ENCODE data around the gene NDUFB1. TPM values are rescaled to one million over a fixed set of nuclear protein-coding genes. Genes with fewer than 3 reads are reported as not detected.

The NDUFB1 gene
- total RNA-seq, 4 donors from 2014 or later = 409 to 1,081 (median 454) TPM

DNA sequence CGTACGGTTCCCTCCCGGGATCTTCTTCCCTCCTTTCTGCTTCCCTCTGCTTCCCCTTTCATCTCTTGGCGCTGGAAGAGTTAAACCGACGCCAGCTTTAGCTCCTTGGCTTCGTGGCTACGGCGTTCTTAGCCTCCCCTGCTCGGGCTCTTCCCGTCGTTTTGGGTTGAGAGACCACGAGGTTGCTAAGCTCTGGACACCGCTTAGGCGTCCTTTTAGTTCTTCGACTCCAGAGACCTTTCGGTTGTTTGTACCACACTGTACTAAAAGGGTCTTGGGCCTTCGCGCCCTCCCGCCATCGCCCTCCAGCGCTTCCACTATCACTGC, 808 bp upstream of the NDUFB1 start:
- ATAC-seq = peak; percentile 43

DNA sequence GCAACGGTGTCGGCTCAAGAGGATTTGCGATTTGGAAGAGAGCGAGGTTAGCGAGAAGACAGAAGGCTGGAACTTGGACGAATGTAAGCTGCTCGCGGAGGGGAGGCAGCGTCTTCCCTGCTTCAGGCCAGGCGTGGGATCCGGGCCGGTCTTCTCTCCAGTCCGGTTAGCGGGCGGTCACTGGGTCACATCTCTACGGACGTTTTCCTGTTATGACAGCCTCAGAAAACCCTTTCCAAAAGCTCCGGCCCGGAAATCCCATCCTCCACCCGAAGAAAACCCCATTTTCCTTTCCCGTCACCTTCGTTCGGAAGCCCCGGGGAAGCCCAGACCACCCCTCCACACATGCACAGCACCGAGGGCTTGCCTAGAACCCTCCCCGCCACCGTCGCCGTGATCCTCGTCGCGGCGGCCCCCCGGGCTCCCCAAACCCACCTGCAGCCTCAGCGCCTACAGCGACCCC, 268 bp downstream of the NDUFB1 start:
- no peaks in the 10 kb centered on the region for H3K27me3 ChIP-seq
- H3K27ac ChIP-seq = peak overlapping the region; percentile 92 to 99 (median 96)
- TF ChIP-seq, protein P1, sequence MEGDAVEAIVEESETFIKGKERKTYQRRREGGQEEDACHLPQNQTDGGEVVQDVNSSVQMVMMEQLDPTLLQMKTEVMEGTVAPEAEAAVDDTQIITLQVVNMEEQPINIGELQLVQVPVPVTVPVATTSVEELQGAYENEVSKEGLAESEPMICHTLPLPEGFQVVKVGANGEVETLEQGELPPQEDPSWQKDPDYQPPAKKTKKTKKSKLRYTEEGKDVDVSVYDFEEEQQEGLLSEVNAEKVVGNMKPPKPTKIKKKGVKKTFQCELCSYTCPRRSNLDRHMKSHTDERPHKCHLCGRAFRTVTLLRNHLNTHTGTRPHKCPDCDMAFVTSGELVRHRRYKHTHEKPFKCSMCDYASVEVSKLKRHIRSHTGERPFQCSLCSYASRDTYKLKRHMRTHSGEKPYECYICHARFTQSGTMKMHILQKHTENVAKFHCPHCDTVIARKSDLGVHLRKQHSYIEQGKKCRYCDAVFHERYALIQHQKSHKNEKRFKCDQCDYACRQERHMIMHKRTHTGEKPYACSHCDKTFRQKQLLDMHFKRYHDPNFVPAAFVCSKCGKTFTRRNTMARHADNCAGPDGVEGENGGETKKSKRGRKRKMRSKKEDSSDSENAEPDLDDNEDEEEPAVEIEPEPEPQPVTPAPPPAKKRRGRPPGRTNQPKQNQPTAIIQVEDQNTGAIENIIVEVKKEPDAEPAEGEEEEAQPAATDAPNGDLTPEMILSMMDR (IDR thresholded peaks at IDR 0.05 in 4 of 5, conservative IDR thresholded peaks at IDR 0.05 in 1 of 5) = no peak
- no peak for TF ChIP-seq POLR2A (IDR thresholded peaks at IDR 0.05)
- H3K36me3 ChIP-seq = peaks cover 0 to 23% of the 10 kb centered on the region in 2 donors
- peaks cover 37 to 41% of the 10 kb centered on the region in 2 donors for H3K4me1 ChIP-seq
- in situ Hi-C loops (cut with MboI; ENCODE audit: low sequenced_read_pairs in 4 of 4) = loop anchor here in 1 of 4 donors (25.0 kb wide), 2 partner anchors 609 to 666 kb away; partner anchors contain the start of genes GOLGA5 and PPP4R3A
- ATAC-seq = peak; percentile 57
- intact Hi-C loops (cut with DNase I; ENCODE audit: low total_unique reads) = loop anchor here (1.0 to 10.0 kb wide), 3 partner anchors 15 to 674 kb away; partner anchors contain the start of genes ATXN3 and GOLGA5
- H3K4me3 ChIP-seq = peak overlapping the region; percentile 84 to 95 (median 91)
- peak; percentile 33 to 47 for DNase-seq
- no peaks in the 10 kb centered on the region for H3K9me3 ChIP-seq

More for the DNA sequence above, 808 bp upstream of the NDUFB1 start:
- no peak for DNase-seq
- H3K4me3 ChIP-seq = peak overlapping the region; percentile 84 to 95 (median 91)
- no peak for TF ChIP-seq POLR2A (IDR thresholded peaks at IDR 0.05)
- TF ChIP-seq, protein P1 (IDR thresholded peaks at IDR 0.05 in 4 of 5, conservative IDR thresholded peaks at IDR 0.05 in 1 of 5) = no peak
- no peaks in the 10 kb centered on the region for H3K27me3 ChIP-seq
- peaks cover 37 to 41% of the 10 kb centered on the region in 2 donors for H3K4me1 ChIP-seq
- peaks cover 0 to 12% of the 10 kb centered on the region in 2 donors for H3K36me3 ChIP-seq
- intact Hi-C loops (cut with DNase I; ENCODE audit: low total_unique reads) = loop anchor here (5.0 to 10.0 kb wide), 2 partner anchors 85 to 672 kb away; partner anchors contain the start of gene GOLGA5
- H3K27ac ChIP-seq = peak overlapping the region; percentile 92 to 99 (median 96)
- no peaks in the 10 kb centered on the region for H3K9me3 ChIP-seq
- in situ Hi-C loops (cut with MboI; ENCODE audit: low sequenced_read_pairs in 4 of 4) = loop anchor here in 1 of 4 donors (25.0 kb wide), 2 partner anchors 610 to 665 kb away; partner anchors contain the start of genes GOLGA5 and PPP4R3A

DNA sequence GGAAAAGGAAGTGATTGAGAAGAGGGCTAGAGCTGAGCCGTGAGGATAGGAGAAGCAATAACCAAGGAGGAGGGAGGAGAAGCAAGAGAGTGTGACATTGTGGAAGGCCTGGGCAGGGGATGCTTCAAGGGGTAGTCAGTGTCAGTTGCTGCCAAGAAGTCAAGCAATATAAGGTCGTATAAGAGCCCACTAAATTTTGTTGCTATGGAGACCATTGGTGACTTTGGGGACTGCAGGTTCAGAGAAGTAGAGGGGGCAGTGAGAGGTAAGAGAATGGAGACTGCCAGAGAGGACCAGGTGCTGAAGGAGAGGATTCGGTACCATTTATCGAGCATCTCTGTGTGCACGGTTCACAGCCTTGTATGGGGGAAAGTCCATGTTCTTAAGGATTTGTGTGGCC, 12.0 kb downstream of the NDUFB1 start:
- no peak for DNase-seq
- H3K27me3 ChIP-seq = no peaks in the 10 kb centered on the region
- no peak overlapping the region for H3K4me3 ChIP-seq
- peaks cover 14% of the 10 kb centered on the region in 2 donors for H3K4me1 ChIP-seq
- intact Hi-C loops (cut with DNase I; ENCODE audit: low total_unique reads) = no loop called here
- ATAC-seq = no peak
- no peak for TF ChIP-seq POLR2A (IDR thresholded peaks at IDR 0.05)
- TF ChIP-seq, protein P1 (IDR thresholded peaks at IDR 0.05 in 4 of 5, conservative IDR thresholded peaks at IDR 0.05 in 1 of 5) = no peak
- no peak overlapping the region for H3K27ac ChIP-seq
- no peaks in the 10 kb centered on the region for H3K36me3 ChIP-seq
- H3K9me3 ChIP-seq = no peaks in the 10 kb centered on the region
- in situ Hi-C loops (cut with MboI; ENCODE audit: low sequenced_read_pairs in 4 of 4) = loop anchor here in 1 of 4 donors (5.0 to 25.0 kb wide), 3 partner anchors 72 to 678 kb away; partner anchors contain the start of genes GOLGA5 and PPP4R3A

DNA sequence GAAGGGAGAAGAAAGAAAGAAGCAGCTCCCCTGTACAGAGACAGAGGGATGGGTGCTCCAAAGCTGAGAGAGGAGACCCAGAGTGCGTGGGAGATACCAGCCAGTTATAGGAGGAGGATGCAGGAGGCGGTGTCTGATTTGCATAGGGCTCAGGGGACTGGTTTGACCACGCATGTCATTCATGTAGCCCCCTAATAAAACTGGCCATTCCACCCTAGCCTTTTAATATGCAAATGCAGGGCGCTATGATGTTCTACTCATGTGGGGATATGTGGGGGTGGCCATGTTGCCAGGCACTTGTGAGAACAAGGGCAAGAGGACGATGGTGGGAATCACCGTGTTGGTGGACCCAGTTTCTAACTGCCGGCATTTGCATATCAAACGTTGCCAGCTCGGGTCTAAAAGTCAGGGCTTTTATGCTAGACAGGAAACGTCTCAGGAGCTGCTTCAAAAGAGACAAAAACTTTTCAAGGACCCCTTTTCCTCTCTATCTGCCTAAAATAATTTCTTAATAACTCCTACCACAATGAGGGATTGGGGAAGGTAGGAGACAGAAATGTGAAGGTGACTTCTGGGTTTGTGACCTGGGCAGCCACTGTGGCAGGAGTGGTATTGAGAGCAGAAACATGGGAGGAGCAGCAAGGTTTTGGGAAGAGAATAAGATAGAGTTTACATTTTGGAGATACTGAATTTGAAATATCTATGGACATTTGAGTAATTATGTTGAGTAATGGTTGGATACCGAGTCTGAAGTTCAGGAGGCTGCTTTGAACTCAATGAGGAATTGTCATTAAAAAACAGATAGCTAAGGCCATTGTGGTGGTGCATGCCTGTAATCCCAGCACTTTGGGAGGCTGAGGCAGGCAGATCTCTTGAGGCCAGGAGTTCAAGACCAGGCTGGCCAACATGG, 12.9 kb downstream of the NDUFB1 start:
- no peaks in the 10 kb centered on the region for H3K9me3 ChIP-seq
- ATAC-seq (no peak), DNase-seq (no peak)
- TF ChIP-seq, protein P1 (IDR thresholded peaks at IDR 0.05 in 4 of 5, conservative IDR thresholded peaks at IDR 0.05 in 1 of 5) = no peak
- TF ChIP-seq POLR2A (IDR thresholded peaks at IDR 0.05) = no peak
- no peak overlapping the region for H3K4me3 ChIP-seq
- no peak overlapping the region for H3K27ac ChIP-seq
- intact Hi-C loops (cut with DNase I; ENCODE audit: low total_unique reads) = no loop called here
- peaks cover 14 to 21% of the 10 kb centered on the region in 2 donors for H3K4me1 ChIP-seq
- in situ Hi-C loops (cut with MboI; ENCODE audit: low sequenced_read_pairs in 4 of 4) = loop anchor here in 1 of 4 donors (5.0 to 25.0 kb wide), 3 partner anchors 71 to 679 kb away; partner anchors contain the start of genes GOLGA5 and PPP4R3A
- H3K36me3 ChIP-seq = no peaks in the 10 kb centered on the region
- no peaks in the 10 kb centered on the region for H3K27me3 ChIP-seq
